K562 (cell line): ENCODE data around the gene CLASP2. TPM values are rescaled to one million over a fixed set of nuclear protein-coding genes. Genes with fewer than 3 reads are reported as not detected.
A peak's percentile ranks its signal among the peaks of the same experiment; 100 is the strongest.

Source experiments
- ARID1B ChIP-seq: fragments of 450-650 bp; IDR thresholded peaks from 2 replicates; pipeline ENCODE4 v1.6.1; 2016; ENCODE audit warnings: antibody characterized with exemption, mild to moderate bottlenecking, inconsistent platforms
- EHMT2 ChIP-seq: fragments of 450-650 bp; IDR thresholded peaks from 2 replicates; pipeline ENCODE4 v1.6.1; 2018; ENCODE audit warnings: antibody characterized with exemption
- ETV1 ChIP-seq: fragments of 450-650 bp; conservative IDR thresholded peaks from 2 replicates; pipeline ENCODE4 v1.6.1; 2016; ENCODE audit warnings: missing genetic modification characterization, control low read depth, low read depth, missing compliant biosample characterization
- FOXM1 ChIP-seq, 2 experiments: fragments of 450-650 bp in 1 of 2; sonication (generic) in 1 of 2; formaldehyde crosslinking in 1 of 2; IDR thresholded peaks; 2 replicates each; pipeline versions ENCODE4 v1.6.1 to v1.9.0; 2017 to 2022; ENCODE audit warnings: low read depth in 2 of 2, mild to moderate bottlenecking in 2 of 2, missing genetic modification reagents in 1 of 2, moderate library complexity in 1 of 2
- RUNX1 ChIP-seq: sonication (generic); IDR thresholded peaks from 2 replicates; pipeline ENCODE4 v1.6.1; 2016; ENCODE audit warnings: antibody characterized with exemption, low read depth
- polyA plus RNA-seq, 8 experiments: library from polyadenylated mRNA; depleted of rRNA in 4 of 8; stranded (reverse) in 5 of 8; unstranded in 3 of 8; fragments of >200 nt; fragmentation: Nextera tagmentation in 2 of 8; fragmentation: Illumina TruSeq in 1 of 8; extraction: Ambion mirVana in 2 of 8; extraction: Trizol in 1 of 8; gene quantifications; 2 replicates each; pipeline versions ENCODE4 v1.2.1 to v1.2.3, GENCODE V29; 2011 to 2014; ENCODE audit warnings: inconsistent platforms in 1 of 8, missing spikeins in 1 of 8
- total RNA-seq, 7 experiments: library from RNA; depleted of rRNA in 6 of 7; stranded (reverse); fragments of >200 nt in 6 of 7; fragmentation: Illumina TruSeq in 2 of 7; extraction: Trizol in 2 of 7; gene quantifications; 2 replicates each; pipeline versions ENCODE4 v1.2.1 to v1.2.3, GENCODE V29; 2011 to 2021; ENCODE audit warnings: low replicate concordance in 1 of 7
- TF ChIP-seq, protein P1 (sequence below): fragments of 200-800 bp; sonication (Bioruptor generic); IDR thresholded peaks from 2 replicates; pipeline ENCODE4 v1.6.1; 2016; ENCODE audit warnings: missing genetic modification characterization, missing compliant biosample characterization
- TF ChIP-seq, protein P2 (sequence below): fragments of 450-650 bp; IDR thresholded peaks from 2 replicates; pipeline ENCODE4 v1.6.1; 2016; ENCODE audit warnings: mild to moderate bottlenecking
- TF ChIP-seq, protein P3 (sequence below), 2 experiments: fragments of 450-650 bp in 1 of 2; sonication (generic) in 1 of 2; formaldehyde crosslinking in 1 of 2; IDR thresholded peaks; 2 replicates each; pipeline versions ENCODE4 v1.7.1 to v1.9.0; 2016 to 2022; ENCODE audit warnings: inconsistent platforms in 1 of 2, mild to moderate bottlenecking in 1 of 2, missing genetic modification reagents in 1 of 2

Gene CLASP2
- total and polyA plus RNA-seq, 9 of the 15 experiments (the other 6 are each of a cell fraction or from before 2014, with no cell fraction given) = 13.5 to 107 (median 71.8) TPM

DNA sequence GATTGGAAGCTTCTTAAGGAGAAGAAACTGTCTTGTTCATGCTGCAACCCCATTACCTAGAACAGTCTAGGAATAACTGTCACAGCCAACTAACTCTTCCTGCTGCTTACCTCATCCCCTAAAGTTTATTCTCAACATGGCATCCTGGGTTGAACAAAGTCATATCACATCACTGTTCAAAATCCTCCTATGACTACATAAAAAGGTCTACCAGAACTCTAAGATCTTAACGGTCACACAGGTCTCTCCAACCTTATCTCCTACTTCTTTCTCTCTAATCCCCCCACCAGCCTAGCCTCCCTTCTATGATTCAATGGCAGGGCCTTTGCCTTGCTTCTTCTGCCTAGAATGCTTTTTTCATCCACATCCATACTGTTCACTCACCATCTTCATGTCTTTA is 69.3 kb downstream of the CLASP2 start (continued):
- TF ChIP-seq, protein P1, sequence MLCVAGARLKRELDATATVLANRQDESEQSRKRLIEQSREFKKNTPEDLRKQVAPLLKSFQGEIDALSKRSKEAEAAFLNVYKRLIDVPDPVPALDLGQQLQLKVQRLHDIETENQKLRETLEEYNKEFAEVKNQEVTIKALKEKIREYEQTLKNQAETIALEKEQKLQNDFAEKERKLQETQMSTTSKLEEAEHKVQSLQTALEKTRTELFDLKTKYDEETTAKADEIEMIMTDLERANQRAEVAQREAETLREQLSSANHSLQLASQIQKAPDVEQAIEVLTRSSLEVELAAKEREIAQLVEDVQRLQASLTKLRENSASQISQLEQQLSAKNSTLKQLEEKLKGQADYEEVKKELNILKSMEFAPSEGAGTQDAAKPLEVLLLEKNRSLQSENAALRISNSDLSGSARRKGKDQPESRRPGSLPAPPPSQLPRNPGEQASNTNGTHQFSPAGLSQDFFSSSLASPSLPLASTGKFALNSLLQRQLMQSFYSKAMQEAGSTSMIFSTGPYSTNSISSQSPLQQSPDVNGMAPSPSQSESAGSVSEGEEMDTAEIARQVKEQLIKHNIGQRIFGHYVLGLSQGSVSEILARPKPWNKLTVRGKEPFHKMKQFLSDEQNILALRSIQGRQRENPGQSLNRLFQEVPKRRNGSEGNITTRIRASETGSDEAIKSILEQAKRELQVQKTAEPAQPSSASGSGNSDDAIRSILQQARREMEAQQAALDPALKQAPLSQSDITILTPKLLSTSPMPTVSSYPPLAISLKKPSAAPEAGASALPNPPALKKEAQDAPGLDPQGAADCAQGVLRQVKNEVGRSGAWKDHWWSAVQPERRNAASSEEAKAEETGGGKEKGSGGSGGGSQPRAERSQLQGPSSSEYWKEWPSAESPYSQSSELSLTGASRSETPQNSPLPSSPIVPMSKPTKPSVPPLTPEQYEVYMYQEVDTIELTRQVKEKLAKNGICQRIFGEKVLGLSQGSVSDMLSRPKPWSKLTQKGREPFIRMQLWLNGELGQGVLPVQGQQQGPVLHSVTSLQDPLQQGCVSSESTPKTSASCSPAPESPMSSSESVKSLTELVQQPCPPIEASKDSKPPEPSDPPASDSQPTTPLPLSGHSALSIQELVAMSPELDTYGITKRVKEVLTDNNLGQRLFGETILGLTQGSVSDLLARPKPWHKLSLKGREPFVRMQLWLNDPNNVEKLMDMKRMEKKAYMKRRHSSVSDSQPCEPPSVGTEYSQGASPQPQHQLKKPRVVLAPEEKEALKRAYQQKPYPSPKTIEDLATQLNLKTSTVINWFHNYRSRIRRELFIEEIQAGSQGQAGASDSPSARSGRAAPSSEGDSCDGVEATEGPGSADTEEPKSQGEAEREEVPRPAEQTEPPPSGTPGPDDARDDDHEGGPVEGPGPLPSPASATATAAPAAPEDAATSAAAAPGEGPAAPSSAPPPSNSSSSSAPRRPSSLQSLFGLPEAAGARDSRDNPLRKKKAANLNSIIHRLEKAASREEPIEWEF (CRISPR knock-in tag) = no peak
- TF ChIP-seq, protein P2, sequence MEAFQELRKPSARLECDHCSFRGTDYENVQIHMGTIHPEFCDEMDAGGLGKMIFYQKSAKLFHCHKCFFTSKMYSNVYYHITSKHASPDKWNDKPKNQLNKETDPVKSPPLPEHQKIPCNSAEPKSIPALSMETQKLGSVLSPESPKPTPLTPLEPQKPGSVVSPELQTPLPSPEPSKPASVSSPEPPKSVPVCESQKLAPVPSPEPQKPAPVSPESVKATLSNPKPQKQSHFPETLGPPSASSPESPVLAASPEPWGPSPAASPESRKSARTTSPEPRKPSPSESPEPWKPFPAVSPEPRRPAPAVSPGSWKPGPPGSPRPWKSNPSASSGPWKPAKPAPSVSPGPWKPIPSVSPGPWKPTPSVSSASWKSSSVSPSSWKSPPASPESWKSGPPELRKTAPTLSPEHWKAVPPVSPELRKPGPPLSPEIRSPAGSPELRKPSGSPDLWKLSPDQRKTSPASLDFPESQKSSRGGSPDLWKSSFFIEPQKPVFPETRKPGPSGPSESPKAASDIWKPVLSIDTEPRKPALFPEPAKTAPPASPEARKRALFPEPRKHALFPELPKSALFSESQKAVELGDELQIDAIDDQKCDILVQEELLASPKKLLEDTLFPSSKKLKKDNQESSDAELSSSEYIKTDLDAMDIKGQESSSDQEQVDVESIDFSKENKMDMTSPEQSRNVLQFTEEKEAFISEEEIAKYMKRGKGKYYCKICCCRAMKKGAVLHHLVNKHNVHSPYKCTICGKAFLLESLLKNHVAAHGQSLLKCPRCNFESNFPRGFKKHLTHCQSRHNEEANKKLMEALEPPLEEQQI = peak; percentile 45; the same call in 1 of the 2 replicates
- TF ChIP-seq, protein P3, sequence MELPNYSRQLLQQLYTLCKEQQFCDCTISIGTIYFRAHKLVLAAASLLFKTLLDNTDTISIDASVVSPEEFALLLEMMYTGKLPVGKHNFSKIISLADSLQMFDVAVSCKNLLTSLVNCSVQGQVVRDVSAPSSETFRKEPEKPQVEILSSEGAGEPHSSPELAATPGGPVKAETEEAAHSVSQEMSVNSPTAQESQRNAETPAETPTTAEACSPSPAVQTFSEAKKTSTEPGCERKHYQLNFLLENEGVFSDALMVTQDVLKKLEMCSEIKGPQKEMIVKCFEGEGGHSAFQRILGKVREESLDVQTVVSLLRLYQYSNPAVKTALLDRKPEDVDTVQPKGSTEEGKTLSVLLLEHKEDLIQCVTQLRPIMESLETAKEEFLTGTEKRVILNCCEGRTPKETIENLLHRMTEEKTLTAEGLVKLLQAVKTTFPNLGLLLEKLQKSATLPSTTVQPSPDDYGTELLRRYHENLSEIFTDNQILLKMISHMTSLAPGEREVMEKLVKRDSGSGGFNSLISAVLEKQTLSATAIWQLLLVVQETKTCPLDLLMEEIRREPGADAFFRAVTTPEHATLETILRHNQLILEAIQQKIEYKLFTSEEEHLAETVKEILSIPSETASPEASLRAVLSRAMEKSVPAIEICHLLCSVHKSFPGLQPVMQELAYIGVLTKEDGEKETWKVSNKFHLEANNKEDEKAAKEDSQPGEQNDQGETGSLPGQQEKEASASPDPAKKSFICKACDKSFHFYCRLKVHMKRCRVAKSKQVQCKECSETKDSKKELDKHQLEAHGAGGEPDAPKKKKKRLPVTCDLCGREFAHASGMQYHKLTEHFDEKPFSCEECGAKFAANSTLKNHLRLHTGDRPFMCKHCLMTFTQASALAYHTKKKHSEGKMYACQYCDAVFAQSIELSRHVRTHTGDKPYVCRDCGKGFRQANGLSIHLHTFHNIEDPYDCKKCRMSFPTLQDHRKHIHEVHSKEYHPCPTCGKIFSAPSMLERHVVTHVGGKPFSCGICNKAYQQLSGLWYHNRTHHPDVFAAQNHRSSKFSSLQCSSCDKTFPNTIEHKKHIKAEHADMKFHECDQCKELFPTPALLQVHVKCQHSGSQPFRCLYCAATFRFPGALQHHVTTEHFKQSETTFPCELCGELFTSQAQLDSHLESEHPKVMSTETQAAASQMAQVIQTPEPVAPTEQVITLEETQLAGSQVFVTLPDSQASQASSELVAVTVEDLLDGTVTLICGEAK (IDR thresholded peaks at IDR 0.05) = no peak
- TF ChIP-seq, protein P3 (CRISPR knock-in tag; IDR thresholded peaks at IDR 0.05) = no peak
- TF ChIP-seq FOXM1 (IDR thresholded peaks at IDR 0.05; ENCODE audit: low read depth) (peak; percentile 51; the same call in 1 of the 2 replicates), FOXM1 (CRISPR knock-in tag; IDR thresholded peaks at IDR 0.05; ENCODE audit: low read depth) (no peak), ARID1B (0 out of 2 replicates have a peak, but pooled peaks have one; percentile 18), RUNX1 (no peak), EHMT2 (peak; percentile 88), ETV1 (tag) (no peak)
